Liver (tissue), 9 donors: ENCODE data around the gene RXFP3. TPM values are rescaled to one million over a fixed set of nuclear protein-coding genes. Genes with fewer than 3 reads are reported as not detected.
A peak's percentile ranks its signal among the peaks of the same experiment; 100 is the strongest.

Source experiments
- DNase-seq: peaks from one replicate; pipeline ENCODE4 v3.0.0-alpha.2; 2017; ENCODE audit warnings: low spot score
- H3K27ac ChIP-seq, 2 donors: one replicate each; pipeline ENCODE4 v1.7.0; 2013; ENCODE audit warnings: inconsistent platforms in 2 of 2, low read length in 2 of 2, control low read depth in 1 of 2, low read depth in 1 of 2, mild to moderate bottlenecking in 1 of 2
- H3K27me3 ChIP-seq, 4 donors: one replicate each; pipeline versions ENCODE4 v1.6.1 to v1.7.0; 2013; ENCODE audit warnings: low read length in 3 of 4, inconsistent platforms in 1 of 4, mild to moderate bottlenecking in 1 of 4, moderate library complexity in 1 of 4; ENCODE audit not compliant: control insufficient read depth in 4 of 4, insufficient read depth in 4 of 4
- H3K36me3 ChIP-seq, 4 donors: one replicate each; pipeline versions ENCODE4 v1.6.1 to v1.7.0; 2013; ENCODE audit warnings: low read length in 3 of 4, mild to moderate bottlenecking in 3 of 4, low read depth in 1 of 4, moderate library complexity in 1 of 4; ENCODE audit not compliant: control insufficient read depth in 4 of 4, insufficient read depth in 3 of 4
- H3K4me1 ChIP-seq, 4 donors: one replicate each; pipeline versions ENCODE4 v1.6.1 to v1.7.0; 2013; ENCODE audit warnings: low read length in 3 of 4, mild to moderate bottlenecking in 3 of 4, moderate library complexity in 1 of 4; ENCODE audit not compliant: control insufficient read depth in 4 of 4, insufficient read depth in 4 of 4
- H3K4me3 ChIP-seq, 3 donors: one replicate each; pipeline versions ENCODE4 v1.6.1 to v1.7.0; 2013; ENCODE audit warnings: low read length in 3 of 3, control low read depth in 1 of 3, low read depth in 1 of 3, mild to moderate bottlenecking in 1 of 3
- H3K9ac ChIP-seq, 2 donors: one replicate each; pipeline ENCODE4 v1.7.0; 2013; ENCODE audit warnings: low read length in 2 of 2, mild to moderate bottlenecking in 2 of 2, moderate library complexity in 2 of 2, control low read depth in 1 of 2, low read depth in 1 of 2
- H3K9me3 ChIP-seq, 4 donors: one replicate each; pipeline versions ENCODE4 v1.6.1 to v1.7.0; 2013; ENCODE audit warnings: low read length in 3 of 4; ENCODE audit not compliant: control insufficient read depth in 4 of 4
- FOXA1 ChIP-seq: IDR thresholded peaks from 2 replicates; pipeline ENCODE4 v1.6.1; 2016; ENCODE audit warnings: antibody characterized with exemption
- RAD21 ChIP-seq, 2 donors: IDR thresholded peaks; 2 replicates each; pipeline ENCODE4 v1.6.1; 2016; ENCODE audit warnings: antibody characterized with exemption in 2 of 2, mild to moderate bottlenecking in 2 of 2
- REST ChIP-seq: IDR thresholded peaks from 2 replicates; pipeline ENCODE4 v1.6.1; 2016; ENCODE audit warnings: antibody characterized with exemption, mild to moderate bottlenecking
- SP1 ChIP-seq: IDR thresholded peaks from 2 replicates; pipeline ENCODE4 v1.6.1; 2018; ENCODE audit warnings: antibody characterized with exemption, mild to moderate bottlenecking
- ZBTB33 ChIP-seq: IDR thresholded peaks from 2 replicates; pipeline ENCODE4 v1.6.1; 2016; ENCODE audit warnings: antibody characterized with exemption
- WGBS: extraction: QIAGEN DNeasy Blood & Tissue Kit; methylation state at CpG from one replicate; pipeline ENCODE4 v1.1.7; 2013; 5-methylcytosine and 5-hydroxymethylcytosine counted together
- polyA plus RNA-seq, 2 donors: library from polyadenylated mRNA; stranded (reverse) in 1 of 2; unstranded in 1 of 2; fragments of 200-250 nt in 1 of 2; fragments of >200 nt in 1 of 2; fragmentation: Nextera tagmentation in 1 of 2; extraction: Ambion mirVana in 1 of 2; gene quantifications; one replicate each; pipeline versions ENCODE4 v1.2.1 to v1.2.3, GENCODE V29; 2013 to 2015
- total RNA-seq, 2 donors: library from RNA; depleted of rRNA; stranded (reverse); fragments of >200 nt; gene quantifications; one replicate each; pipeline ENCODE4 v1.2.3, GENCODE V29; 2014
- TF ChIP-seq, protein P1 (sequence below): fragments of 150-350 bp; IDR thresholded peaks from 2 replicates; pipeline ENCODE4 v1.5.1; 2017; ENCODE audit warnings: improper control_type of control experiment, low read depth, low read length; ENCODE audit not compliant: missing input control
- donor health status: healthy.
- donor health status: healthy.
- donor health status: healthy.
- donor health status: healthy.
- donor health status: healthy.

Gene RXFP3
- total and polyA plus RNA-seq, 4 donors, result not detected

- Histone ChIP-seq H3K36me3 (no peaks in the 10 kb centered on the region), H3K27ac (no peak overlapping the region), H3K4me1 (peaks cover 5 to 17% (median 11%) of the 10 kb centered on the region in 4 donors), H3K9me3 (no peaks in the 10 kb centered on the region), H3K27me3 (peaks cover 3 to 13% (median 7%) of the 10 kb centered on the region in 4 donors), H3K9ac (no peak overlapping the region), H3K4me3 (peak overlapping the region in 2 of 3 donors; percentile 39 to 57)
- 3% methylated on average over 30 of the region's 30 CpGs for WGBS
- peak; percentile 63 for DNase-seq
- peak; percentile 13 to 39 for TF ChIP-seq RAD21 (IDR thresholded peaks at IDR 0.05)
- TF ChIP-seq, protein P1, sequence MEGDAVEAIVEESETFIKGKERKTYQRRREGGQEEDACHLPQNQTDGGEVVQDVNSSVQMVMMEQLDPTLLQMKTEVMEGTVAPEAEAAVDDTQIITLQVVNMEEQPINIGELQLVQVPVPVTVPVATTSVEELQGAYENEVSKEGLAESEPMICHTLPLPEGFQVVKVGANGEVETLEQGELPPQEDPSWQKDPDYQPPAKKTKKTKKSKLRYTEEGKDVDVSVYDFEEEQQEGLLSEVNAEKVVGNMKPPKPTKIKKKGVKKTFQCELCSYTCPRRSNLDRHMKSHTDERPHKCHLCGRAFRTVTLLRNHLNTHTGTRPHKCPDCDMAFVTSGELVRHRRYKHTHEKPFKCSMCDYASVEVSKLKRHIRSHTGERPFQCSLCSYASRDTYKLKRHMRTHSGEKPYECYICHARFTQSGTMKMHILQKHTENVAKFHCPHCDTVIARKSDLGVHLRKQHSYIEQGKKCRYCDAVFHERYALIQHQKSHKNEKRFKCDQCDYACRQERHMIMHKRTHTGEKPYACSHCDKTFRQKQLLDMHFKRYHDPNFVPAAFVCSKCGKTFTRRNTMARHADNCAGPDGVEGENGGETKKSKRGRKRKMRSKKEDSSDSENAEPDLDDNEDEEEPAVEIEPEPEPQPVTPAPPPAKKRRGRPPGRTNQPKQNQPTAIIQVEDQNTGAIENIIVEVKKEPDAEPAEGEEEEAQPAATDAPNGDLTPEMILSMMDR, result peak; percentile 17
- no peak for TF ChIP-seq FOXA1
- peak; percentile 99 for TF ChIP-seq REST
These were observed 194 bp upstream of the RXFP3 start for GRCh38 chr5:33936004-33936380.

DNA sequence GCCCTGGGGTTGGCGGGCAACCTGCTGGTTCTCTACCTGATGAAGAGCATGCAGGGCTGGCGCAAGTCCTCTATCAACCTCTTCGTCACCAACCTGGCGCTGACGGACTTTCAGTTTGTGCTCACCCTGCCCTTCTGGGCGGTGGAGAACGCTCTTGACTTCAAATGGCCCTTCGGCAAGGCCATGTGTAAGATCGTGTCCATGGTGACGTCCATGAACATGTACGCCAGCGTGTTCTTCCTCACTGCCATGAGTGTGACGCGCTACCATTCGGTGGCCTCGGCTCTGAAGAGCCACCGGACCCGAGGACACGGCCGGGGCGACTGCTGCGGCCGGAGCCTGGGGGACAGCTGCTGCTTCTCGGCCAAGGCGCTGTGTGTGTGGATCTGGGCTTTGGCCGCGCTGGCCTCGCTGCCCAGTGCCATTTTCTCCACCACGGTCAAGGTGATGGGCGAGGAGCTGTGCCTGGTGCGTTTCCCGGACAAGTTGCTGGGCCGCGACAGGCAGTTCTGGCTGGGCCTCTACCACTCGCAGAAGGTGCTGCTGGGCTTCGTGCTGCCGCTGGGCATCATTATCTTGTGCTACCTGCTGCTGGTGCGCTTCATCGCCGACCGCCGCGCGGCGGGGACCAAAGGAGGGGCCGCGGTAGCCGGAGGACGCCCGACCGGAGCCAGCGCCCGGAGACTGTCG is 976 bp downstream of the RXFP3 start:
- H3K27me3 ChIP-seq, result peaks cover 3 to 13% (median 10%) of the 10 kb centered on the region in 4 donors
- H3K9me3 ChIP-seq, result no peaks in the 10 kb centered on the region
- DNase-seq, result no peak
- peak overlapping the region in 1 of 3 donors; percentile 39 for H3K4me3 ChIP-seq
- 26% methylated on average over 54 of the region's 54 CpGs for WGBS
- H3K36me3 ChIP-seq, result no peaks in the 10 kb centered on the region
- no peak overlapping the region for H3K9ac ChIP-seq
- TF ChIP-seq, protein P1, result no peak
- TF ChIP-seq SP1 (no peak), ZBTB33 (no peak)
- H3K27ac ChIP-seq, result no peak overlapping the region
- H3K4me1 ChIP-seq, result peaks cover 5 to 17% (median 11%) of the 10 kb centered on the region in 4 donors
